ENCODE data around the gene LPAR5.

Gene LPAR5

GRCh38 chr12:6662906-6663742 lies 27.4 kb upstream of the LPAR5 start, which contains the start of gene ING4:
ING4 (minus strand) TSS chr12:6663119; CDS start chr12:6663101, 18 bp downstream.
- TF ChIP-seq CTCF (IDR thresholded peaks at IDR 0.05; ENCODE audit: low read depth, low read length), result no peak
- peak; percentile 99 for DNase-seq (ENCODE audit: extremely low read depth, low read depth)

GRCh38 chr12:6662602-6662905 lies 26.8 kb upstream of the LPAR5 start:
- TF ChIP-seq CTCF (IDR thresholded peaks at IDR 0.05; ENCODE audit: low read depth, low read length), result no peak
- DNase-seq (ENCODE audit: extremely low read depth, low read depth), result no peak

GRCh38 chr12:6653987-6654386 lies 18.2 kb upstream of the LPAR5 start:
- TF ChIP-seq CTCF (IDR thresholded peaks at IDR 0.05; ENCODE audit: low read depth, low read length), result no peak
- DNase-seq (ENCODE audit: extremely low read depth, low read depth), result no peak

- no peak for TF ChIP-seq CTCF (IDR thresholded peaks at IDR 0.05; ENCODE audit: low read depth, low read length)
- DNase-seq (ENCODE audit: extremely low read depth, low read depth), result no peak
Measured at GRCh38 chr12:6653342-6653741, 17.6 kb upstream of the LPAR5 start.

- DNase-seq (ENCODE audit: extremely low read depth, low read depth), result no peak
- no peak for TF ChIP-seq CTCF (IDR thresholded peaks at IDR 0.05; ENCODE audit: low read depth, low read length)
Measured at GRCh38 chr12:6652391-6652790, 16.6 kb upstream of the LPAR5 start.

- no peak for TF ChIP-seq CTCF (IDR thresholded peaks at IDR 0.05; ENCODE audit: low read depth, low read length)
Measured at GRCh38 chr12:6650832-6651231, 15.1 kb upstream of the LPAR5 start.

GRCh38 chr12:6647083-6647604 lies 11.4 kb upstream of the LPAR5 start, which contains the start of gene ACRBP:
ACRBP (minus strand) TSS chr12:6647432; CDS start chr12:6647366, 66 bp downstream.
- peak; percentile 16 for DNase-seq (ENCODE audit: extremely low read depth, low read depth)
- no peak for TF ChIP-seq CTCF (IDR thresholded peaks at IDR 0.05; ENCODE audit: low read depth, low read length)

More at GRCh38 chr12:6650832-6651231, 15.1 kb upstream of the LPAR5 start:
- no peak for DNase-seq (ENCODE audit: extremely low read depth, low read depth)
